ENCODE measurements around the gene CTNNA3. TPM values are rescaled to one million over a fixed set of nuclear protein-coding genes. Genes with fewer than 3 reads are reported as not detected.

Gene CTNNA3
- total RNA-seq, 6 experiments from 2014 or later, result 0.19 to 3.6 (median 1.2) TPM

DNA sequence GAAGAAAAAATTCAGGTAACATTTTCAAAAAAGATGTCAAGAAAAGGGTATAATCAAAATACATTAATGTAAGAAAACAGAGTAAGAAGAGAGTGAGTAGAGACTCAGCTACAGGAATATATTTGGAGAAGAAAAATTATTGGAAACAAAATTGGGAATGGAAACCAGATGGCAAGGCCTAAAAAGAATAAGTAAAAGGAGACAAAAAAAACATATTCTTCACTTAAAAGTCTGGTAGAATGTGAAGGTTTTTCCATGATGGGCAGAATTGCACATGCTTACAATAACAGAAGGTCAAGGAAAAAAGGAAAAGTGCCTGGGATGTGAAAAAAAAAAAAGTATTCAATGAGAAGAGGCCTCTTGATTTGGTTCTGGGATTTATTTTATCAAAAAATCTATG, 1832.0 kb downstream of the CTNNA3 start:
- no peak for DNase-seq
- no peak for ATAC-seq
- no peaks in the 10 kb centered on the region for H3K36me3 ChIP-seq
- H3K27me3 ChIP-seq, result no peaks in the 10 kb centered on the region
- no peaks in the 10 kb centered on the region for H3K4me1 ChIP-seq
- no peak overlapping the region for H3K4me3 ChIP-seq
- TF ChIP-seq POLR2A (IDR thresholded peaks at IDR 0.05) (no peak), CTCF (IDR thresholded peaks at IDR 0.05) (no peak)
- intact Hi-C loops (cut with DNase I), result no loop called here
- H3K27ac ChIP-seq, result no peak overlapping the region
- no peaks in the 10 kb centered on the region for H3K9me3 ChIP-seq

Small RNA genes within 50 kb of the gene (microRNA-seq; reads per million reads assigned to microRNA genes)
- gene MIR7151, result 0 reads per million in 2 donors

Small RNA genes within 50 kb of the gene (small RNA-seq; reads per million reads assigned to genes)
- gene AL607023.1 (0 reads per million in 2 experiments), gene MIR7151 (0 reads per million in 2 experiments)

Other genes starting within 250 kb of the CTNNA3 start
- 10 to 100 TPM; 11.8 to 25.6 (median 20.9) TPM for gene DNAJC12, start 142.0 kb upstream of the CTNNA3 start, total RNA-seq
- 10 to 100 TPM in 1 of 6 experiments, 1 to 10 TPM in 5; 4.4 to 11.5 (median 6.7) TPM for gene SIRT1, start 188.5 kb upstream of the CTNNA3 start, total RNA-seq

All from right lobe of liver (tissue), 6 donors.